Neuronal stem cell (in vitro differentiated cells): ENCODE data around the gene MAST3.
"Not testable (repeated sequence)": the region's sequence is repeated elsewhere in the genome, so short reads cannot be mapped to it uniquely, and the experiment has no call there.

Experiments
- DNase-seq: peaks from one replicate; pipeline ENCODE4 v3.0.0-alpha.2; 2013; ENCODE audit warnings: low spot score
- H2AFZ ChIP-seq: one replicate; pipeline ENCODE4 v1.6.1; 2013; ENCODE audit warnings: mild to moderate bottlenecking, low read length, inconsistent platforms
- H2AK5ac ChIP-seq: 2 replicates; pipeline ENCODE4 v1.6.1; 2013; ENCODE audit warnings: low read depth, mild to moderate bottlenecking, inconsistent platforms, low read length, moderate library complexity, mixed read lengths
- H2BK120ac ChIP-seq: 2 replicates; pipeline ENCODE4 v1.6.1; 2013; ENCODE audit warnings: low read depth, mild to moderate bottlenecking, inconsistent platforms, low read length, moderate library complexity, mixed read lengths
- H2BK12ac ChIP-seq: one replicate; pipeline ENCODE4 v1.6.1; 2013; ENCODE audit warnings: low read length, inconsistent platforms
- H2BK15ac ChIP-seq: 2 replicates; pipeline ENCODE4 v1.6.1; 2013; ENCODE audit warnings: mild to moderate bottlenecking, low read length, inconsistent platforms, mixed read lengths
- H2BK5ac ChIP-seq: one replicate; pipeline ENCODE4 v1.6.1; 2013; ENCODE audit warnings: inconsistent platforms, mild to moderate bottlenecking, low read length, moderate library complexity
- H3K14ac ChIP-seq: one replicate; pipeline ENCODE4 v1.6.1; 2013; ENCODE audit warnings: low read length, inconsistent platforms
- H3K18ac ChIP-seq: 2 replicates; pipeline ENCODE4 v1.6.1; 2013; ENCODE audit warnings: low read length, inconsistent platforms
- H3K23ac ChIP-seq: 2 replicates; pipeline ENCODE4 v1.6.1; 2013; ENCODE audit warnings: low read depth, mild to moderate bottlenecking, mixed read lengths, low read length, inconsistent platforms; ENCODE audit not compliant: poor library complexity
- H3K27ac ChIP-seq: replicated peaks from 3 replicates; pipeline ENCODE4 v1.5.1; 2013; ENCODE audit warnings: low read length, inconsistent platforms
- H3K27me3 ChIP-seq, 3 experiments: 2 replicates each; pipeline ENCODE4 v1.6.1; 2013; ENCODE audit warnings: low read length in 3 of 3, mild to moderate bottlenecking in 2 of 3, inconsistent platforms in 1 of 3, low read depth in 1 of 3, mixed read lengths in 1 of 3, moderate library complexity in 1 of 3; ENCODE audit not compliant: control insufficient read depth in 3 of 3, insufficient read depth in 3 of 3
- H3K36me3 ChIP-seq, 2 donors: replicated peaks in 1 of 2; 2 replicates each; pipeline ENCODE4 v1.6.1; 2013; ENCODE audit warnings: low read length in 2 of 2; ENCODE audit not compliant: control insufficient read depth in 2 of 2, insufficient read depth in 2 of 2
- H3K4ac ChIP-seq: 2 replicates; pipeline ENCODE4 v1.6.1; 2013; ENCODE audit warnings: inconsistent platforms, mild to moderate bottlenecking, low read length, moderate library complexity
- H3K4me1 ChIP-seq, 2 donors: 1 replicate in 1 of 2; 2 replicates in 1 of 2; pipeline ENCODE4 v1.6.1; 2013; ENCODE audit warnings: low read length in 2 of 2, low read depth in 1 of 2; ENCODE audit not compliant: control insufficient read depth in 2 of 2, insufficient read depth in 1 of 2
- H3K4me2 ChIP-seq: one replicate; pipeline ENCODE4 v1.6.1; 2013; ENCODE audit warnings: mild to moderate bottlenecking, low read length, inconsistent platforms; ENCODE audit not compliant: insufficient read depth, poor library complexity, severe bottlenecking
- H3K4me3 ChIP-seq, 2 donors: 2 replicates each; pipeline ENCODE4 v1.5.1; 2013; ENCODE audit warnings: low read length in 2 of 2, mild to moderate bottlenecking in 2 of 2, inconsistent platforms in 1 of 2, moderate library complexity in 1 of 2
- H3K79me1 ChIP-seq: one replicate; pipeline ENCODE4 v1.6.1; 2013; ENCODE audit warnings: low read depth, mild to moderate bottlenecking, inconsistent platforms, low read length, moderate library complexity
- H3K9ac ChIP-seq: one replicate; pipeline ENCODE4 v1.6.1; 2013; ENCODE audit warnings: mild to moderate bottlenecking, low read depth, low read length, inconsistent platforms; ENCODE audit not compliant: poor library complexity
- H3K9me3 ChIP-seq, 2 donors: replicated peaks in 1 of 2; 2 replicates each; pipeline versions ENCODE3 to v1.6.1; 2013; ENCODE audit warnings: low read length in 2 of 2, mild to moderate bottlenecking in 2 of 2, inconsistent platforms in 1 of 2, low read depth in 1 of 2, mixed read lengths in 1 of 2, moderate library complexity in 1 of 2; ENCODE audit not compliant: control insufficient read depth in 2 of 2, insufficient read depth in 1 of 2
- H4K8ac ChIP-seq: one replicate; pipeline ENCODE4 v1.6.1; 2013; ENCODE audit warnings: low read depth, mild to moderate bottlenecking, inconsistent platforms, low read length, moderate library complexity
- H4K91ac ChIP-seq: one replicate; pipeline ENCODE4 v1.6.1; 2013; ENCODE audit warnings: low read length, low read depth, mild to moderate bottlenecking, inconsistent platforms; ENCODE audit not compliant: poor library complexity
- WGBS, 2 donors: extraction: QIAGEN DNeasy Blood & Tissue Kit; methylation state at CpG; one replicate each; pipeline ENCODE4 v1.1.7; 2013; ENCODE audit warnings: missing lambda C conversion rate in 2 of 2, mixed read lengths in 1 of 2; ENCODE audit not compliant: insufficient read length in 2 of 2, insufficient replicate concordance in 1 of 2; ENCODE audit errors: extremely low coverage in 2 of 2; 5-methylcytosine and 5-hydroxymethylcytosine counted together

The MAST3 gene

DNA sequence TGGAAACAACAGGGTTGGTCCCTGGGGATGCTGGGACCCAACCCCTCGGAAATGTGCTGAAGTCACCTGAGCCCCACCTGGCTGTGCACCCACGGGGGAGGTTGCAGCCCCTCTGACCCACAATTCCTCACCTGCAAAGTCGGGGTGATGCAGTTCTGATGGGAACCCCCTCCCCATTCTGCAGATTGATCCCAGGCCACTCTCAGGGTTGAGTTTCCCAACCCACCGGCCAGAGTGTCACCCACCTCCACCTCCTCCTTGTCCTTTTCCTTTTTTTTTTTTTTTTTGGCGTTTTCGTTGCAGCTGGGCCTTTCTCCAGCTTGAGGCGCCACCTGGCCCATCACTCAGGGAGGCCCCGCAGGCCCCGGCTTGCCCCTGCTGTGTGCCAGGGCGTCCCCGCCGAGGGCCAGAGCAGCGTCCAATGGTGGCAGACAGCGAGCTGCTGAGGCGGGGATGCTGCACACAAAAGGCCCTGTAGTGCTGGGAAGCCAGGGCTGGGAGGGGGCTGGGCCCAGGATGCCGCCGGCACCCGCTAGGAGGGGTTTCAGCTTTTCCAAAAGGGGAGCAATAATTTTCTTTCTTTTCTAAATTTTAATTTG lies 60.0 kb downstream of the MAST3 start:
- WGBS, 2 donors: no CpG with 5 or more reads among the region's 18 CpGs
- H3K4ac ChIP-seq: no peak overlapping the region
- no peak overlapping the region for H4K91ac ChIP-seq
- H3K36me3 ChIP-seq: peaks cover 27 to 37% of the 10 kb centered on the region in 2 donors
- H3K4me3 ChIP-seq: no peak overlapping the region
- H3K9me3 ChIP-seq: no peaks in the 10 kb centered on the region
- no peak overlapping the region for H3K14ac ChIP-seq
- peak overlapping the region; percentile 52 for H2BK15ac ChIP-seq
- H2BK120ac ChIP-seq: no peak overlapping the region
- no peak for DNase-seq
- peak overlapping the region; percentile 93 for H3K18ac ChIP-seq
- no peak overlapping the region for H2AFZ ChIP-seq
- H2BK12ac ChIP-seq: peak overlapping the region; percentile 97
- peak overlapping the region; percentile 15 for H3K4me2 ChIP-seq
- peaks cover 12 to 26% of the 10 kb centered on the region in 2 donors for H3K4me1 ChIP-seq
- peaks cover 12% of the 10 kb centered on the region for H3K79me1 ChIP-seq
- no peak overlapping the region for H3K23ac ChIP-seq
- H3K27me3 ChIP-seq: no peaks in the 10 kb centered on the region
- peak overlapping the region; percentile 72 for H3K27ac ChIP-seq
- no peak overlapping the region for H3K9ac ChIP-seq
- H2AK5ac ChIP-seq: peak overlapping the region; percentile 88
- H4K8ac ChIP-seq: no peak overlapping the region
- H2BK5ac ChIP-seq: peak overlapping the region; percentile 87

DNA sequence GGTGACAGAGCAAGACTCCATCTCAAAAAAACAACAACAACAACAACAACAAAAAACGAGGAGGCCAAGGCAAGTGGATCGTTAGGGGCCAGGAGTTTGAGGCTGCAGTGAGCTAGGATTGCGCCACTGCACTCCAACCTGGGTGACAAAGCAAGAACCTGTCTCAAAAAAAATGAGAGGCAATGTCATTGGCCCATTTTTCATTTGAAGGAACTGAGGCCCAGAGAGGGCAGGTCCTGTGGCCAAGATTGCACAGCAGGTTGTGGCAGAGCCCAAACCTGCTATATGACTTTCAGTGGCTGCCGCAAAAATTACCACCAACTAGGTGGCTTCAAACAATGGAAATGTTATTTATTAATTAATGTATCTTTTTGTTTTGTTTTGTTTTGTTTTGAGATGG lies 60.9 kb downstream of the MAST3 start:
- Histone ChIP-seq H2AFZ (no peak overlapping the region), H3K14ac (no peak overlapping the region), H3K9me3 (no peaks in the 10 kb centered on the region), H4K8ac (no peak overlapping the region), H2BK15ac (no peak overlapping the region), H2BK5ac (no peak overlapping the region), H3K4me2 (no peak overlapping the region), H3K4ac (no peak overlapping the region), H3K79me1 (peaks cover 9% of the 10 kb centered on the region), H3K18ac (no peak overlapping the region), H2BK12ac (no peak overlapping the region), H3K4me3 (no peak overlapping the region), H3K9ac (no peak overlapping the region), H3K36me3 (peaks cover 35 to 45% of the 10 kb centered on the region in 2 donors), H3K27ac (peak overlapping the region; percentile 72), H2BK120ac (no peak overlapping the region), H2AK5ac (no peak overlapping the region), H3K23ac (no peak overlapping the region), H3K4me1 (peaks cover 12 to 26% of the 10 kb centered on the region in 2 donors), H4K91ac (no peak overlapping the region), H3K27me3 (no peaks in the 10 kb centered on the region)
- DNase-seq: no peak
- no CpG with 5 or more reads among the region's 4 CpGs for WGBS, 2 donors

DNA sequence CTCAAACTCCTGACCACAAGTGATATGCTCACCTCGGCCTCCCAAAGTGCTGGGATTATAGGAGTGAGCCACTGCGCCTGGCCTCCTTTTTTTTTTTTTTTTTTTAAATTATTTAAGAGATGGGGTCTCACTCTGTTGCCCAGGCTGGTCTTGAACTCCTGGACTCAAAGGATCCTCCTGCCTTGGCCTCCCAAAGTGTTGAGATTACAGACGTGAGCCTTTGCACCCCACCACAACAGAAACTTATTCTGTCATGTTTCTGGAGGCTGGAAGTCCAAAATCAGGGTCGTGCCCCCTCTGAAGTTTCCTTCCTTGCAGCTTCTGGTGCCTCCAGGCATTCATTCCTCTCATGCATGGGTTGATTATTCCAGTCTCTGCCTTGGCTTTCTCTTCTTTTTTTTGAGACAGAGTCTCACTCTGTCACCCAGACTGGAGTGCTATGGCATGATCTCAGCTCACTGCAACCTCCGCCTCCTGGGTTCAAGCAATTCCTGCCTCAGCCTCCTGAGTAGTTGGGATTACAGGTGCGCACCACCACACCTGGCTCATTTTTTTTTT lies 61.6 kb downstream of the MAST3 start:
- WGBS, 2 donors: no CpG with 5 or more reads among the region's 6 CpGs
- peaks cover 38 to 51% of the 10 kb centered on the region in 2 donors for H3K36me3 ChIP-seq
- not testable (repeated sequence) for H2BK120ac ChIP-seq

DNA sequence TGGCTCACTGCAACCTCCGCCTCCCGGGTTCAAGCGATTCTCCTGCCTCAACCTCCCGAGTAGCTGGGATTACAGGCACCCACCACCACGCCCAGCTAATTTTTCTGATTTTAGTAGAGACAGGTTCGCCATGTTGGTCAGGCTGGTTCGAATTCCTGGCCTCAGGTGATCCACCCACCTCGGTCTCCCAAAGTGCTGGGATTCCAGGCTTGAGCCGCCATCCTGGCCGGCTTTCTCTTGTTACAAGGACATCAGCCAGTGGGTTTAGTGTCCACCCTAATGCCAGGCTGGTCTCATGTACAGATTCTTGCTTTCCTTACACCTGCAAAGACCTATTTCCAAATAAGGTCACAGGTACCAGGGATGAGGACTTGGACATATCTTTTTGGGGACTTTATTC lies 62.2 kb downstream of the MAST3 start:
- Histone ChIP-seq H3K4ac (no peak overlapping the region), H4K8ac (no peak overlapping the region), H3K36me3 (peaks cover 39 to 55% of the 10 kb centered on the region in 2 donors), H2AK5ac (no peak overlapping the region), H2BK12ac (no peak overlapping the region), H2BK120ac (no peak overlapping the region), H3K4me3 (no peak overlapping the region), H3K14ac (no peak overlapping the region), H3K79me1 (peaks cover 7% of the 10 kb centered on the region), H3K23ac (no peak overlapping the region), H2BK5ac (no peak overlapping the region), H3K4me1 (peaks cover 8 to 20% of the 10 kb centered on the region in 2 donors), H3K27ac (no peak overlapping the region), H4K91ac (no peak overlapping the region), H3K4me2 (no peak overlapping the region), H3K18ac (no peak overlapping the region), H2BK15ac (no peak overlapping the region), H3K9ac (no peak overlapping the region), H3K27me3 (no peaks in the 10 kb centered on the region), H2AFZ (no peak overlapping the region), H3K9me3 (no peaks in the 10 kb centered on the region)
- DNase-seq: no peak
- WGBS, 2 donors: no CpG with 5 or more reads among the region's 10 CpGs

More for the DNA sequence above, 61.6 kb downstream of the MAST3 start:
- not testable (repeated sequence) for H3K4ac ChIP-seq, H2BK12ac ChIP-seq, H3K27me3 ChIP-seq, H3K4me3 ChIP-seq, H2BK5ac ChIP-seq, H3K23ac ChIP-seq, H3K9me3 ChIP-seq, H3K79me1 ChIP-seq, H4K91ac ChIP-seq, H3K18ac ChIP-seq, H3K4me2 ChIP-seq, H3K27ac ChIP-seq, H4K8ac ChIP-seq, H3K14ac ChIP-seq, H2AK5ac ChIP-seq, DNase-seq, H3K9ac ChIP-seq, H2BK15ac ChIP-seq, H2AFZ ChIP-seq
- peaks cover 12 to 21% of the 10 kb centered on the region in 2 donors for H3K4me1 ChIP-seq
